HEK293T (cell line): ENCODE measurements around the gene EMP3.

Experiments used
- ARNT ChIP-seq: fragments of 450-650 bp; IDR thresholded peaks from 2 replicates; pipeline ENCODE4 v1.6.1; 2017; ENCODE audit warnings: mild to moderate bottlenecking
- ELF4 ChIP-seq: fragments of 450-650 bp; IDR thresholded peaks from 2 replicates; pipeline ENCODE4 v1.6.1; 2017; ENCODE audit warnings: antibody characterized with exemption
- FOXA1 ChIP-seq: fragments of 450-650 bp; IDR thresholded peaks from 2 replicates; pipeline ENCODE4 v1.6.1; 2016; ENCODE audit warnings: mild to moderate bottlenecking
- PKNOX1 ChIP-seq: fragments of 450-650 bp; IDR thresholded peaks from 2 replicates; pipeline ENCODE4 v1.6.1; 2016
- SP1 ChIP-seq: fragments of 450-650 bp; IDR thresholded peaks from 2 replicates; pipeline ENCODE4 v1.6.1; 2017
- TARDBP ChIP-seq: fragments of 450-650 bp; IDR thresholded peaks from 2 replicates; pipeline ENCODE4 v1.6.1; 2016

DNA sequence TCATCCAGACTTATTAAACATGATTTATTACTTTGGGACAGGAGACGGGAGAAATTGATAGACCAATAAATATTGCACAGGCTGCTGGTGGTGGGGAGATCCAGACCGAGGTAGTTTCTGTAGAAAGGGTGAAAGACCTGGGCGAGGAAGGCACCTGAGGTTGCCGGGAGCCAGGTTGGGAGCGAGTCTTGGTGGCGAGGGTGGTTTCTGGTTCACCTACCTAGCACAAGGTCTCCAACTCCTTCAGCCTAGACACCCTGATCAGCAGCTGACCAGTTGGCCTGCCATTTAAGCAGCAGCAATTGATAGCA lies 7.0 kb downstream of the EMP3 start:
- TF ChIP-seq SP1 (no peak), TARDBP (no peak), FOXA1 (no peak), ARNT (no peak), PKNOX1 (no peak), ELF4 (no peak)
